HepG2 (cell line): Measurements from ENCODE around the gene KPNB1. TPM values are rescaled to one million over a fixed set of nuclear protein-coding genes. Genes with fewer than 3 reads are reported as not detected.

ENCODE experiments used
- ATAC-seq: fragments of 200-7000 bp; cut with Tn5 transposase; 3 replicates; pipeline ENCODE4 v1.9.1; 2020; ENCODE audit warnings: mild to moderate bottlenecking, moderate library complexity
- BruUV-seq: library from RNA; stranded (reverse); fragments of 400-500 nt; replicated peaks from 2 replicates; lab custom pipeline; 2021; lab: Mats Ljungman, UMichigan
- CTCF ChIA-PET: fragments of 300-600 bp; formaldehyde crosslinking; extraction: SDS; loops from one replicate; lab custom pipeline; 2021; ENCODE audit warnings: low total read pairs, inconsistent platforms, low intra/inter-chr PET ratio; lab: Yijun Ruan, JAX
- POLR2A ChIA-PET: fragments of 350-600 bp; sonication (Branson Sonifier 250); formaldehyde crosslinking; loops from one replicate; lab custom pipeline; 2020; ENCODE audit warnings: antibody characterized with exemption, inconsistent platforms; lab: Yijun Ruan, JAX
- DNase-seq: peaks from one replicate; pipeline ENCODE4 v3.0.0-alpha.2; 2015; ENCODE audit warnings: low spot score
- FAIRE-seq: peaks from 3 replicates; lab custom pipeline; 2011; peaks lifted over from hg19 to GRCh38; lab: Jason Lieb, UNC
- H2AFZ ChIP-seq: one replicate; pipeline ENCODE4 v1.6.1; 2011; ENCODE audit warnings: low read length, inconsistent platforms
- H3K27ac ChIP-seq: fragments of 300-600 bp; 3 replicates; pipeline ENCODE4 v1.8.0; 2011; ENCODE audit warnings: mixed run types, mild to moderate bottlenecking, mixed read lengths, low read length, inconsistent platforms; ENCODE audit not compliant: insufficient read depth; ENCODE audit errors: extremely low read length
- H3K27me3 ChIP-seq, 2 experiments: fragments of 200-600 bp in 1 of 2; 2 replicates in 1 of 2; 3 replicates in 1 of 2; pipeline versions ENCODE4 v1.6.0 to v1.8.0; 2011; ENCODE audit warnings: low read length in 2 of 2, mild to moderate bottlenecking in 2 of 2, moderate library complexity in 2 of 2, inconsistent platforms in 1 of 2; ENCODE audit not compliant: insufficient read depth in 2 of 2, control insufficient read depth in 1 of 2
- H3K36me3 ChIP-seq, 2 experiments: fragments of 200-600 bp in 1 of 2; replicated peaks in 1 of 2; 2 replicates in 1 of 2; 3 replicates in 1 of 2; pipeline versions ENCODE4 v1.5.1 to v1.8.0; 2011; ENCODE audit warnings: low read length in 2 of 2, inconsistent platforms in 1 of 2; ENCODE audit not compliant: insufficient read depth in 2 of 2, control insufficient read depth in 1 of 2
- H3K4me1 ChIP-seq: 2 replicates; pipeline ENCODE4 v1.5.1; 2012; ENCODE audit warnings: low read length, inconsistent platforms; ENCODE audit not compliant: insufficient read depth
- H3K4me2 ChIP-seq: 2 replicates; pipeline ENCODE4 v1.6.0; 2011; ENCODE audit warnings: low read depth, low read length, inconsistent platforms
- H3K4me3 ChIP-seq, 3 experiments: fragments of 200-600 bp in 1 of 3; sonication (generic), shearing (Covaris generic) in 1 of 3; replicated peaks in 1 of 3; 2 replicates each; pipeline ENCODE4 v1.5.1; 2011 to 2016; ENCODE audit warnings: low read length in 3 of 3, inconsistent platforms in 2 of 3, low read depth in 2 of 3, mild to moderate bottlenecking in 2 of 3, control low read depth in 1 of 3, mixed read lengths in 1 of 3; ENCODE audit not compliant: insufficient read depth in 1 of 3
- H3K79me2 ChIP-seq: one replicate; pipeline ENCODE4 v1.6.1; 2011; ENCODE audit warnings: low read length, inconsistent platforms; ENCODE audit not compliant: insufficient read depth
- H3K9ac ChIP-seq: 2 replicates; pipeline ENCODE4 v1.6.0; 2011; ENCODE audit warnings: mild to moderate bottlenecking, low read depth, low read length, inconsistent platforms; ENCODE audit not compliant: insufficient read depth
- H3K9me3 ChIP-seq: 2 replicates; pipeline ENCODE4 v1.5.1; 2012; ENCODE audit warnings: mild to moderate bottlenecking, low read length
- H4K20me1 ChIP-seq: 2 replicates; pipeline ENCODE4 v1.6.0; 2011; ENCODE audit warnings: inconsistent platforms, mild to moderate bottlenecking, low read length, moderate library complexity; ENCODE audit not compliant: insufficient read depth
- CTCF ChIP-seq: sonication (generic); formaldehyde crosslinking; IDR thresholded peaks from 2 replicates; pipeline ENCODE4 v1.5.0; 2020; ENCODE audit warnings: mild to moderate bottlenecking, missing genetic modification reagents, moderate library complexity
- FUBP1 ChIP-seq: sonication (generic); formaldehyde crosslinking; IDR thresholded peaks from 2 replicates; pipeline ENCODE4 v1.5.1; 2020; ENCODE audit warnings: missing genetic modification reagents, mild to moderate bottlenecking, borderline replicate concordance
- GZF1 ChIP-seq: sonication (generic); formaldehyde crosslinking; IDR thresholded peaks from 2 replicates; pipeline ENCODE4 v1.5.1; 2020; ENCODE audit warnings: mild to moderate bottlenecking, missing genetic modification reagents
- HNF4A ChIP-seq: sonication (generic); formaldehyde crosslinking; IDR thresholded peaks from 2 replicates; pipeline ENCODE4 v1.4.0; 2020; ENCODE audit warnings: missing genetic modification reagents
- KLF12 ChIP-seq: sonication (generic); formaldehyde crosslinking; IDR thresholded peaks from 2 replicates; pipeline ENCODE4 v1.4.0; 2020; ENCODE audit warnings: missing genetic modification reagents, borderline replicate concordance
- NFATC3 ChIP-seq: sonication (generic); formaldehyde crosslinking; IDR thresholded peaks from 2 replicates; pipeline ENCODE4 v1.5.1; 2020; ENCODE audit warnings: mild to moderate bottlenecking, missing genetic modification reagents
- SAP130 ChIP-seq: IDR thresholded peaks from 2 replicates; pipeline ENCODE4 v1.6.1; 2016; ENCODE audit warnings: low read depth
- SOX6 ChIP-seq, 2 experiments: fragments of 450-650 bp in 1 of 2; sonication (generic) in 1 of 2; formaldehyde crosslinking in 1 of 2; IDR thresholded peaks; 2 replicates each; pipeline versions ENCODE4 v1.4.0 to v1.6.1; 2017 to 2020; ENCODE audit warnings: antibody characterized with exemption in 1 of 2, mild to moderate bottlenecking in 1 of 2, missing genetic modification reagents in 1 of 2
- ZHX1 ChIP-seq: sonication (generic); formaldehyde crosslinking; IDR thresholded peaks from 2 replicates; pipeline ENCODE4 v1.8.1; 2022; ENCODE audit warnings: low read depth, mild to moderate bottlenecking, missing genetic modification reagents
- ZNF18 ChIP-seq: sonication (generic); formaldehyde crosslinking; IDR thresholded peaks from 2 replicates; pipeline ENCODE4 v1.8.0; 2022; ENCODE audit warnings: mild to moderate bottlenecking, missing genetic modification reagents; ENCODE audit not compliant: insufficient replicate concordance
- ZNF496 ChIP-seq: sonication (generic); formaldehyde crosslinking; IDR thresholded peaks from 2 replicates; pipeline ENCODE4 v1.8.1; 2023; ENCODE audit warnings: mild to moderate bottlenecking, moderate library complexity, missing genetic modification reagents; ENCODE audit not compliant: insufficient replicate concordance
- ZNF703 ChIP-seq: sonication (generic); formaldehyde crosslinking; IDR thresholded peaks from 2 replicates; pipeline ENCODE4 v1.5.1; 2020; ENCODE audit warnings: missing genetic modification reagents, mild to moderate bottlenecking, moderate library complexity, borderline replicate concordance
- WGBS: methylation state at CpG from one replicate; pipeline ENCODE4 v1.1.6; 2017; ENCODE audit warnings: low lambda C conversion rate; 5-methylcytosine and 5-hydroxymethylcytosine counted together
- in situ Hi-C: cut with HindIII; loops from 2 replicates; pipeline ENCODE4 v1.10.0; 2017; ENCODE audit warnings: low pct_unique_long_range_greater_than_20kb; ENCODE audit not compliant: extremely low pct_ligation_motif_present
- intact Hi-C: fragments of 100-400 bp; cut with micrococcal nuclease; formaldehyde crosslinking; loops from one replicate; pipeline ENCODE4 v1.10.0; 2022; ENCODE audit not compliant: unreplicated experiment
- polyA plus RNA-seq, 8 experiments: library from polyadenylated mRNA; depleted of rRNA in 3 of 8; stranded (reverse) in 7 of 8; unstranded in 1 of 8; fragments of >200 nt; fragmentation: Illumina TruSeq in 4 of 8; extraction: Trizol in 4 of 8; gene quantifications; 2 replicates each; pipeline versions ENCODE4 v1.2.1 to v1.2.3, GENCODE V29; 2011 to 2016; ENCODE audit warnings: low read depth in 4 of 8, missing spikeins in 1 of 8, mixed read lengths in 1 of 8; ENCODE audit not compliant: insufficient read depth in 1 of 8
- total RNA-seq, 5 experiments: library from RNA; depleted of rRNA; stranded (reverse); fragments of >200 nt; fragmentation: Illumina TruSeq; extraction: Trizol; gene quantifications; 2 replicates each; pipeline ENCODE4 v1.2.3, GENCODE V29; 2016; ENCODE audit warnings: low read depth in 1 of 5

KPNB1 gene
- total and polyA plus RNA-seq, 2 of the 13 experiments (the other 11 are each of a cell fraction or from before 2014, with no cell fraction given) = 164 to 424 TPM

GRCh38 chr17:47615766-47616424 is 33.8 kb upstream of the KPNB1 start:
- intact Hi-C loops (loop anchor here (2.0 to 10.0 kb wide), 4 partner anchors 114 to 391 kb away; no protein-coding TSS in a partner anchor), in situ Hi-C loops (loop anchor here (25.0 kb wide), 2 partner anchors 104 to 254 kb away; no protein-coding TSS in a partner anchor)
- 0 out of 2 replicates have a peak, but pooled peaks cover 10% of the 10 kb centered on the region for H3K4me1 ChIP-seq
- no peaks in the 10 kb centered on the region for H4K20me1 ChIP-seq
- peak; percentile 62 for ATAC-seq
- H3K27ac ChIP-seq = no peak overlapping the region
- WGBS = 79% methylated on average over 8 of the region's 8 CpGs
- H3K4me3 ChIP-seq = no peak overlapping the region
- H3K36me3 ChIP-seq = peaks cover 10 to 63% of the 10 kb centered on the region in 2 experiments
- no TSS peak for BruUV-seq
- H2AFZ ChIP-seq = no peak overlapping the region
- FAIRE-seq = peak; percentile 92
- ChIA-PET CTCF (interaction anchor here (1.4 to 2.3 kb wide), 2 partner anchors 254 to 386 kb away, joined by 5 to 11 read pairs; no protein-coding TSS in a partner anchor), POLR2A (interaction anchor here (1.0 kb wide), 1 partner anchor 293 kb away, joined by 3 read pairs; no protein-coding TSS in a partner anchor)
- H3K4me2 ChIP-seq = no peak overlapping the region
- H3K79me2 ChIP-seq = no peaks in the 10 kb centered on the region
- H3K9ac ChIP-seq = no peak overlapping the region
- H3K27me3 ChIP-seq = no peaks in the 10 kb centered on the region
- peak; percentile 52 for DNase-seq
- no peaks in the 10 kb centered on the region for H3K9me3 ChIP-seq
- TF ChIP-seq SAP130 (0 out of 2 replicates have a peak, but pooled peaks have one; percentile 13), FUBP1 (no peak), NFATC3 (CRISPR knock-in tag) (no peak), ZNF496 (CRISPR knock-in tag) (no peak), GZF1 (no peak), CTCF (CRISPR knock-in tag) (peak; percentile 73), KLF12 (CRISPR knock-in tag) (no peak), ZHX1 (CRISPR knock-in tag) (no peak), ZNF703 (CRISPR knock-in tag) (no peak), ZNF18 (CRISPR knock-in tag) (no peak), HNF4A (CRISPR knock-in tag) (no peak), SOX6 (IDR thresholded peaks at IDR 0.05) (no peak), SOX6 (CRISPR knock-in tag; IDR thresholded peaks at IDR 0.05) (no peak)
